ENCODE data around the gene XPR1.
"Not testable (repeated sequence)": the region's sequence is repeated elsewhere in the genome, so short reads cannot be mapped to it uniquely, and the experiment has no call there.

XPR1 gene

GRCh38 chr1:180720753-180721152, 88.9 kb downstream of the XPR1 start:
- TF ChIP-seq CTCF (IDR thresholded peaks at IDR 0.05; ENCODE audit: low read length, missing control alignments) = no peak
- DNase-seq (ENCODE audit: low read depth) = no peak
- no peak overlapping the region for H3K4me3 ChIP-seq (replicated peaks; ENCODE audit: low read depth, low read length)

GRCh38 chr1:180722586-180722985, 90.8 kb downstream of the XPR1 start:
- H3K4me3 ChIP-seq (replicated peaks; ENCODE audit: low read depth, low read length) = no peak overlapping the region
- no peak for DNase-seq (ENCODE audit: low read depth)
- TF ChIP-seq CTCF (IDR thresholded peaks at IDR 0.05; ENCODE audit: low read length, missing control alignments) = no peak

- no peak for DNase-seq (ENCODE audit: low read depth)
- no peak overlapping the region for H3K4me3 ChIP-seq (replicated peaks; ENCODE audit: low read depth, low read length)
- no peak for TF ChIP-seq CTCF (IDR thresholded peaks at IDR 0.05; ENCODE audit: low read length, missing control alignments)
Measured at GRCh38 chr1:180724055-180724454, 92.2 kb downstream of the XPR1 start.

- H3K4me3 ChIP-seq (replicated peaks; ENCODE audit: low read depth, low read length); DNase-seq (ENCODE audit: low read depth): not testable (repeated sequence)
Measured at GRCh38 chr1:180726024-180726423, 94.2 kb downstream of the XPR1 start.

GRCh38 chr1:180727751-180728150, 95.9 kb downstream of the XPR1 start:
- H3K4me3 ChIP-seq (replicated peaks; ENCODE audit: low read depth, low read length); DNase-seq (ENCODE audit: low read depth): not testable (repeated sequence)

- no peak overlapping the region for H3K4me3 ChIP-seq (replicated peaks; ENCODE audit: low read depth, low read length)
- TF ChIP-seq CTCF (IDR thresholded peaks at IDR 0.05; ENCODE audit: low read length, missing control alignments) = no peak
- no peak for DNase-seq (ENCODE audit: low read depth)
Measured at GRCh38 chr1:180728472-180729106, 96.8 kb downstream of the XPR1 start.

GRCh38 chr1:180731131-180731530, 99.3 kb downstream of the XPR1 start:
- no peak overlapping the region for H3K4me3 ChIP-seq (replicated peaks; ENCODE audit: low read depth, low read length)
- TF ChIP-seq CTCF (IDR thresholded peaks at IDR 0.05; ENCODE audit: low read length, missing control alignments) = no peak
- no peak for DNase-seq (ENCODE audit: low read depth)

GRCh38 chr1:180732866-180733265, 101.0 kb downstream of the XPR1 start:
- H3K4me3 ChIP-seq (replicated peaks; ENCODE audit: low read depth, low read length) = no peak overlapping the region
- DNase-seq (ENCODE audit: low read depth) = no peak
- no peak for TF ChIP-seq CTCF (IDR thresholded peaks at IDR 0.05; ENCODE audit: low read length, missing control alignments)

Data from fibroblast of pulmonary artery (primary cell).